Activated T-cell treated with anti-CD3 and anti-CD28 coated beads, Interleukin-2, amount 50 U/mL, for 48 hours (primary cell): ENCODE measurements around the gene COQ9.
"Not testable (repeated sequence)": the region's sequence is repeated elsewhere in the genome, so short reads cannot be mapped to it uniquely, and the experiment has no call there.

Experiments used
- DNase-seq, 2 experiments: peaks; one replicate each; pipeline ENCODE4 v3.0.0-alpha.2; 2020

The COQ9 gene

GRCh38 chr16:57427307-57427706, 20.0 kb upstream of the COQ9 start:
- no peak for DNase-seq

DNA sequence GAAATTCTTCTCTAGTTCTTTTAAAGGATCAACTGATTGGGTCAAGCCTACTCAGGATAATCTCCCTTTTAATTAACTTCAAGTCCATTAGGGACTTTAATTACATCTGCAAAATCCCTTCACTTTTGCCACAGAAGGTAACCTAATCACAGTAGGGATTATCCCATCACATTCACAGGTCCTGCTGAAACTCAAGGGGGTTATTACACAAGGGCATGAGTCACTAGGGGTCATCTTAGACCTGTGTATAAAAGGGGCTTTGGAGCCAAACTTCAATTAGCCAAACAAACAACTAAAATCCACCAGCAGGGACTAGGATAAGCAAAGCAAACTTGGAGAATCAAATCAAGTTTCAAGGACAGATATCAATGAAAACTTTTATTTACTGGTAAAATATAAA, 19.5 kb upstream of the COQ9 start:
- DNase-seq = no peak

GRCh38 chr16:57430955-57431354, 16.3 kb upstream of the COQ9 start:
- no peak for DNase-seq

DNA sequence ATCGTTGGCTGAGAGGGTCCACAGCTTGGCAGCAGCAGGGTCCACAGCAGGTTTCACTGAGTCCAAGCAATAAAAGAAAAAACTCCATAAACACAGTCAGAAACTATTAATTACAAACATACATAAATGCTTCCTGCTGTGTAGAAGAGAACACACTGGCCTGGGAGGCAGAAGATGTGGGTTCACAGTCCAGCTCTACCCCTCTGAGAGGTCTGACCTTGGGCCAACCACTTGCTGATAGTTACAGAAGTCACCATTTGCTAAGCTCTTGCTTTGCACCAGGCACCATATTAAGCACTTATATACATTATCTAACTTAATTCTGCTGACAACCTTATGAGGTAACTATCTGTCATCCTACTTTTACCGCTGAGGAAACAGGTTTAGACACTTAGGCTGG, 14.8 kb upstream of the COQ9 start:
- no peak for DNase-seq

DNA sequence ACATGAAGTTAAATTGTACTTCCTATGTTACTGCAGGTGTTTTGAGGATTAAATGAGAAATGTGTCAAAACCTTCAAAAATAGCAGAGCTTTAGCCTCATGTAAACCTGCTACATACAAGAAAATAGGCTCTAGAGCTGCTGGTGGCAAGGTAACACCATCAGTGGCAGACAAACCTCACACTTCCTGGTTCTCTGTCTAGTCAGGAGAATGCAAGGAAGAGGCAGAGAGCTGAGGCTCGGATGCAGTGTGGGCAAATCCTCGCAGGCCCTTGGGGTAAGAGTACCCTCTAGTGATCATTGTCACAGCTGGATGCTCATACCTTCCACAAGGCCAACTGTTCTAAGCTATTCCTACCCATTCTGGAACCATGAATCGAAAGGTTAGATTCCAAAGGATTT, 14.3 kb upstream of the COQ9 start:
- no peak for DNase-seq

- no peak for DNase-seq
Measured at GRCh38 chr16:57434003-57434402, 13.3 kb upstream of the COQ9 start.

- no peak for DNase-seq
Measured at GRCh38 chr16:57435838-57436237, 11.4 kb upstream of the COQ9 start.

DNA sequence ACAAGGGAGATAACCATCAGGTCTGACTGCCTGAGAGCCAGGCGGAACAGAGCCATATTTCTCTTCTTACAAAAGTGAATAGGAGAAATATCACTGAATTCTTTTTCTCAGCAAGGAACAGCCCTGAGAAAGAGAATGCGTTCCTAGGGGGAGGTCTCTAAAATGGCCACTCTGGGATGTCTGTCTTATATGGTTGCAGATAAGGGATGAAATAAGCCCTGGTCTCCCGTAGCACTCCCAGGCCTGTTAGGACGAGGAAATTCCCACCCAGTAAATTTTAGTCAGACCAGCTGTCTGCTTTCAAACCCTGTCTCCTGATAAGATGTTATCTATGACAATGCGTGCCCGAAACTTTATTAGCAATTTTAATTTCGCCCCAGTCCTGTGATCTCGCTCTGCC, 7.3 kb upstream of the COQ9 start:
- DNase-seq = not testable (repeated sequence)

- DNase-seq = not testable (repeated sequence)
Measured at GRCh38 chr16:57440551-57440950, 6.7 kb upstream of the COQ9 start.

GRCh38 chr16:57444711-57445110, 2.6 kb upstream of the COQ9 start:
- no peak for DNase-seq

GRCh38 chr16:57445510-57445909, 1.8 kb upstream of the COQ9 start:
- no peak for DNase-seq

GRCh38 chr16:57446531-57447185, 621 bp upstream of the COQ9 start:
- DNase-seq = peak; percentile 24 to 55

DNA sequence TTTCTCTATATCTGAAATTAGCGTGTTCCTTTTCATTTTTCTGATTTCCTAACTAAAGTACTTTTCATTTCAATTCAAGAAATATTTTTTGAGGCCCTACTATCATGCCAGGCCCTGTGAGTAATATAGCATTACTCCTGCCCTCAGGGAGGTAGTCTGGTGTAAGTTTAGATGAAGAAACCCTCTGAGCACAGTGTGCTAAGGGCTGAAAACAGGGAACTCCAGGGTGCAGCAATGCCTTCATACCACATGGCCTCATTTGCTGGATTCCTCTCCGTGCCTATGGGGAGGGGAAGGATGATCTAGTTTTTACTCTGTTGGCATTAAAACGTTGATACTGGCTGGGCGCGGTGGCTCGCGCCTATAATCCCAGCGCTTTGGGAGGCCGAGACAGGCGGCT, 4.7 kb downstream of the COQ9 start:
- no peak for DNase-seq

DNA sequence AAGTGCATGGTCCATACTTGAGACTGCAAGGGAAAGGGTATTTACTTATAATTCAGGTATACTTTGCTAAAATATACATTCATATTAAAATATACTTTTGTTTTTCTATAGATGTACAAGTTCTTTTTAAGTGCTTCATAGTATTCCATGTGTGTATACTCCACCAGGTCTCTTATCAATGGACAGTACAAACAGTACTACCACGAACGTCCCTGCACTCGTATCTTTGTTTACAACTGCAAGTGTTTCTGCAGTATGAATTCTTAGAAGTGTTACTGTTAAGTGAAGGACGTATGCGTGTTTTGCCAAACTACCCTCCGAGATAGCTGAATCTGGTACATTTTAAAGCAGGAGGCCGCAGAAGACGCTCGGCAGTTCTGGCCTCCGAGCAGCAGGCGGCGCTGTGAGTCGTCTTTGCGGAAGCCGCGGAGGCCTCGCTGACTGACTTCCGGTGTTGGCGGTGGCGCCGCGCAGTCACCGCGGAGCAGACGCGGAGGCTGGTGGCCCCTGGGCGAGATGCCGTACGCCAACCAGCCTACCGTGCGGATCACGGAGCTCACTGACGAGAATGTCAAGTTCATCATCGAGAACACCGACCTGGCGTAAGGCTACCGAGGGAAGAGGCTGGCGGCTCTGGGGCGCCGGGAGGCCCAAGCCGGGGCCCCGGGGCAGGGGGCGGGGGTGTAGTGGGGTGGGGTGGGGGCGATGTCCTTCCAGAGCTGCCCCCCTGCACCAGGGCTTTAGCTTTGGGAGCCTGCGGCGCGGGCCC, 15.1 kb downstream of the COQ9 start, which contains the start of gene POLR2C:
TSS of gene POLR2C (plus strand) at position 471 of the 769 bp plus-strand sequence. CDS start at position 517, 46 bp downstream.
- peak; percentile 97 for DNase-seq

GRCh38 chr16:57462978-57463362, 15.7 kb downstream of the COQ9 start:
- DNase-seq = no peak

- no peak for DNase-seq
Measured at GRCh38 chr16:57464523-57464922, 17.2 kb downstream of the COQ9 start.

DNA sequence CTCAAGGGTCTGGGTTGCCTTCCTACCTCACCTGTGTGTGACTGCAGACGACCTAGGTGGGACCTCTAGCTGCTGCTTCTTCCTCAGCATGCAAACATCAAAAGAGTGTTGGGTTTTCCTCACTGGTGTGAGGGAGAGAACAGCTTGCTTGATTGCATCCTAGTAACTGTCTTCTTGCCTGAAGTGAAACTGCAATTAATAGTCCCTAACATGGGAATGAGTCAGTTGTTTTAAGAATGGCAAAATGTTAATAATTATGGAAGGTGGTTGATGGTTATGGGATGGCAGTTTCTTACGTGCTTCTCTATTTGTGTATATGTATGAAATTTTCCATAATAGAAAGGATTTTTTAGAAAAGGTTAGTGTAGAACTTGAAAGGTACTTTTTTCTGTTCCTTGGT, 21.1 kb downstream of the COQ9 start:
- no peak for DNase-seq

GRCh38 chr16:57469046-57469445, 21.8 kb downstream of the COQ9 start:
- peak in 1 of 2 experiments; percentile 5 for DNase-seq

GRCh38 chr16:57469917-57470470, 22.7 kb downstream of the COQ9 start:
- DNase-seq = no peak

GRCh38 chr16:57470711-57471110, 23.4 kb downstream of the COQ9 start:
- DNase-seq = no peak

GRCh38 chr16:57471209-57471608, 23.9 kb downstream of the COQ9 start:
- no peak for DNase-seq

DNA sequence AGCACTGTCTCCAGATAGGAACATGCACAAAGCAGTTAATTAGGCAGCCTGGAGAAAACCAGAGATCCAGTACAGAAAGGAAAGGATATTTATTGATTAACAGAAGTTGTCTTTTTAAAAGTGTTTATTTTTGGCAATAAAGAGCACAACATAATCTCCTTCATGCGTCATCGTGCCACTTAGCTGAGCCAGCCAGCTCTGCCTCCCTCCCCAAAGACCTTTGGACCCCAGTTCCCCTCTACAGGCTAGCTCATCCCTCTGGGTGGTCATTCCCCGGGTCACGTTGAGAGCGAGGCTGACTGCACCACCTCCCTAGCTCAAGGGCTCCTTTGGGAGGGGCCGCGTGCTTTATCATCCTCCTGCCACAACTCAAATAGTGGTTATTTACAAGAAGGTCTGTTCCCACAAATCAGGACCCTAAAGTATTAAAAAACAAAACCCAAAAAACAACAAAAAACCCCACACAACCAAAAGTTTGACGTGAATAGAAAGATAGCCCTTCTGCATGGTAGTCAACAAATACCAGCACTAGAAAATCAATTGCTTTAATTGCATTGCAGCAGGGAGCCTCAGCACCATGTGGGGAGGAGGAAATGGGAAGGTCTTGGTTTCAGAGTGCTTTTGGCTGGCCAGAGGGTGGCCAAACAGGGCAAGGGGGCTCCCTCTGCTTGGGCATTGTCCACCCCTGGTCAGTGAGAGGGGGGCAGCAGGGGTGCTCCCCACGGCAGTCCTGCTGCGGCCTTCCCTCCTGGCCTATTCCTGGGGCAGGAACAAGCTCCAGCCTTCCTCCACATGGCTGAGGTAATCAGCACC, 24.8 kb downstream of the COQ9 start:
- DNase-seq = no peak

DNA sequence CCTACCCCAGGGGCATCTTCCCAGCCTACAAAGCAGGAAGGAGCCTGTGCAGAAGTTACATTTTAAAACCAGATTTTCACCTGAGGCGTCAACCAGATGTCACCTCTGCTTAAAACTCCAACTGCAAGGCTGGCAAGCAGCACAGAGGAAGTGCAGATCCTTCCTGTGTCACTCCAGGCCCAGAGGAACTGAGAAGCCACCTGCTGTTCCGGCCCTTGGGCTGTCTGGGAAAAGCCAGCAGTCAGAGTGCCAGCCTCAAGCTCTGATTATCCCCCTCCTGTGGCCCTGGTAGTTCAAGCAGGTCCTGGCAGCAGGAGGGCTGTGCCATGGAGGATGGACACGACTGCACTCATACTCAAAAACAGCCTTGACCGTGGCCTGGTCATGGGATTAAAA, 25.4 kb downstream of the COQ9 start:
- peak in 1 of 2 experiments; percentile 20 for DNase-seq
